ENCODE results near the gene SENP1. TPM values are rescaled to one million over a fixed set of nuclear protein-coding genes. Genes with fewer than 3 reads are reported as not detected.

SENP1 gene
- total RNA-seq, 1 donor from 2014 or later: 5.1 TPM

GRCh38 chr12:48074266-48074665 lies 31.6 kb downstream of the SENP1 start:
- intact Hi-C loops (cut with DNase I): no loop called here
- no peak for DNase-seq
- ATAC-seq (ENCODE audit: poor library complexity): no peak

- intact Hi-C loops (cut with DNase I): no loop called here
- no peak for ATAC-seq (ENCODE audit: poor library complexity)
- no peak for DNase-seq
These were observed 33.6 kb downstream of the SENP1 start for GRCh38 chr12:48072266-48072665.

- intact Hi-C loops (cut with DNase I): no loop called here
- DNase-seq: no peak
- no peak for ATAC-seq (ENCODE audit: poor library complexity)
These were observed 34.1 kb downstream of the SENP1 start for GRCh38 chr12:48071808-48072207.

- DNase-seq: no peak
- intact Hi-C loops (cut with DNase I): no loop called here
- ATAC-seq (ENCODE audit: poor library complexity): no peak
These were observed 35.1 kb downstream of the SENP1 start for GRCh38 chr12:48070731-48071130.

- DNase-seq (no peak), ATAC-seq (ENCODE audit: poor library complexity) (no peak)
- intact Hi-C loops (cut with DNase I): no loop called here
These were observed 35.8 kb downstream of the SENP1 start for GRCh38 chr12:48070033-48070432.

- ATAC-seq (ENCODE audit: poor library complexity): no peak
- intact Hi-C loops (cut with DNase I): no loop called here
These were observed 36.6 kb downstream of the SENP1 start for GRCh38 chr12:48069241-48069640.

GRCh38 chr12:48068457-48068856 lies 37.4 kb downstream of the SENP1 start:
- intact Hi-C loops (cut with DNase I): no loop called here
- ATAC-seq (ENCODE audit: poor library complexity): no peak
- DNase-seq: no peak

More at GRCh38 chr12:48069241-48069640, 36.6 kb downstream of the SENP1 start:
- no peak for DNase-seq

- intact Hi-C loops (cut with DNase I): no loop called here
- ATAC-seq (ENCODE audit: poor library complexity): no peak
- no peak for DNase-seq
These were observed 38.5 kb downstream of the SENP1 start for GRCh38 chr12:48067250-48067938.

GRCh38 chr12:48065041-48065440 lies 40.8 kb downstream of the SENP1 start:
- DNase-seq (no peak), ATAC-seq (ENCODE audit: poor library complexity) (no peak)
- intact Hi-C loops (cut with DNase I): no loop called here

GRCh38 chr12:48063530-48063929 lies 42.3 kb downstream of the SENP1 start:
- no peak for DNase-seq
- intact Hi-C loops (cut with DNase I): no loop called here

GRCh38 chr12:48061938-48062719 lies 43.8 kb downstream of the SENP1 start:
- intact Hi-C loops (cut with DNase I): no loop called here
- ATAC-seq (ENCODE audit: poor library complexity) (no peak), DNase-seq (no peak)

More at GRCh38 chr12:48063530-48063929, 42.3 kb downstream of the SENP1 start:
- no peak for ATAC-seq (ENCODE audit: poor library complexity)

- intact Hi-C loops (cut with DNase I): no loop called here
- ATAC-seq (ENCODE audit: poor library complexity): no peak
- DNase-seq: no peak
These were observed 45.4 kb downstream of the SENP1 start for GRCh38 chr12:48060474-48060873.

GRCh38 chr12:48058771-48059170 lies 47.1 kb downstream of the SENP1 start:
- intact Hi-C loops (cut with DNase I): no loop called here
- no peak for ATAC-seq (ENCODE audit: poor library complexity)
- no peak for DNase-seq

- ATAC-seq (ENCODE audit: poor library complexity) (no peak), DNase-seq (no peak)
- intact Hi-C loops (cut with DNase I): no loop called here
These were observed 50.7 kb downstream of the SENP1 start for GRCh38 chr12:48054955-48055821.

- no peak for ATAC-seq (ENCODE audit: poor library complexity)
- intact Hi-C loops (cut with DNase I): no loop called here
- DNase-seq: no peak
These were observed 52.0 kb downstream of the SENP1 start for GRCh38 chr12:48053883-48054282.

GRCh38 chr12:48053122-48053521 lies 52.8 kb downstream of the SENP1 start:
- no peak for ATAC-seq (ENCODE audit: poor library complexity)
- intact Hi-C loops (cut with DNase I): no loop called here
- DNase-seq: no peak

GRCh38 chr12:48051681-48052080 lies 54.2 kb downstream of the SENP1 start:
- DNase-seq: no peak
- intact Hi-C loops (cut with DNase I): no loop called here
- no peak for ATAC-seq (ENCODE audit: poor library complexity)

GRCh38 chr12:48050174-48050573 lies 55.7 kb downstream of the SENP1 start:
- intact Hi-C loops (cut with DNase I): no loop called here
- DNase-seq: no peak
- ATAC-seq (ENCODE audit: poor library complexity): no peak

GRCh38 chr12:48045965-48046518 lies 59.8 kb downstream of the SENP1 start:
- intact Hi-C loops (cut with DNase I): no loop called here
- DNase-seq (no peak), ATAC-seq (ENCODE audit: poor library complexity) (no peak)

All from Right ventricle myocardium superior (tissue), 1 donor.